Endothelial cell (in vitro differentiated cells): ENCODE results near the gene SNX3. TPM values are rescaled to one million over a fixed set of nuclear protein-coding genes. Genes with fewer than 3 reads are reported as not detected.

Experiments used
- DNase-seq: peaks from one replicate; pipeline ENCODE4 v3.0.0; 2021; ENCODE audit warnings: low spot score
- H3K27ac Mint-ChIP-seq: one replicate; pipeline ENCODE4 v1.8.0; 2021; ENCODE audit warnings: mixed read lengths, inconsistent platforms; ENCODE audit not compliant: unreplicated experiment
- H3K27me3 Mint-ChIP-seq: one replicate; pipeline ENCODE4 v1.8.0; 2021; ENCODE audit warnings: mild to moderate bottlenecking, moderate library complexity, mixed read lengths, inconsistent platforms; ENCODE audit not compliant: unreplicated experiment
- H3K36me3 Mint-ChIP-seq: one replicate; pipeline ENCODE4 v1.8.0; 2021; ENCODE audit warnings: mild to moderate bottlenecking, low read depth, mixed read lengths, inconsistent platforms; ENCODE audit not compliant: unreplicated experiment
- H3K4me1 Mint-ChIP-seq: one replicate; pipeline ENCODE4 v1.8.0; 2021; ENCODE audit warnings: mild to moderate bottlenecking, mixed read lengths, inconsistent platforms; ENCODE audit not compliant: unreplicated experiment
- H3K4me3 Mint-ChIP-seq: one replicate; pipeline ENCODE4 v1.8.0; 2021; ENCODE audit warnings: mild to moderate bottlenecking, mixed read lengths, inconsistent platforms; ENCODE audit not compliant: unreplicated experiment
- H3K9me3 Mint-ChIP-seq: one replicate; pipeline ENCODE4 v1.8.0; 2021; ENCODE audit warnings: mixed read lengths, inconsistent platforms; ENCODE audit not compliant: unreplicated experiment
- total RNA-seq: library from RNA; stranded (reverse); fragmentation: NEBNext Ultra II Directional; extraction: Animal tissue kit (Norgen Biotek cat#: 25700); gene quantifications from one replicate; pipeline ENCODE4 v1.2.1, GENCODE V29; 2021; ENCODE audit not compliant: unreplicated experiment
- TF ChIP-seq, protein P1 (sequence below): fragments of 200-600 bp; sonication (generic); IDR thresholded peaks from one replicate; pipeline ENCODE4 v1.5.0; 2021; ENCODE audit warnings: antibody characterized with exemption; ENCODE audit not compliant: unreplicated experiment

Gene SNX3
- total RNA-seq, 1 donor from 2014 or later = 264 TPM

GRCh38 chr6:108179741-108180140, 81.1 kb downstream of the SNX3 start:
- no peaks in the 10 kb centered on the region for H3K36me3 Mint-ChIP-seq
- no peak overlapping the region for H3K27ac Mint-ChIP-seq
- no peaks in the 10 kb centered on the region for H3K9me3 Mint-ChIP-seq
- DNase-seq = no peak
- TF ChIP-seq, protein P1, sequence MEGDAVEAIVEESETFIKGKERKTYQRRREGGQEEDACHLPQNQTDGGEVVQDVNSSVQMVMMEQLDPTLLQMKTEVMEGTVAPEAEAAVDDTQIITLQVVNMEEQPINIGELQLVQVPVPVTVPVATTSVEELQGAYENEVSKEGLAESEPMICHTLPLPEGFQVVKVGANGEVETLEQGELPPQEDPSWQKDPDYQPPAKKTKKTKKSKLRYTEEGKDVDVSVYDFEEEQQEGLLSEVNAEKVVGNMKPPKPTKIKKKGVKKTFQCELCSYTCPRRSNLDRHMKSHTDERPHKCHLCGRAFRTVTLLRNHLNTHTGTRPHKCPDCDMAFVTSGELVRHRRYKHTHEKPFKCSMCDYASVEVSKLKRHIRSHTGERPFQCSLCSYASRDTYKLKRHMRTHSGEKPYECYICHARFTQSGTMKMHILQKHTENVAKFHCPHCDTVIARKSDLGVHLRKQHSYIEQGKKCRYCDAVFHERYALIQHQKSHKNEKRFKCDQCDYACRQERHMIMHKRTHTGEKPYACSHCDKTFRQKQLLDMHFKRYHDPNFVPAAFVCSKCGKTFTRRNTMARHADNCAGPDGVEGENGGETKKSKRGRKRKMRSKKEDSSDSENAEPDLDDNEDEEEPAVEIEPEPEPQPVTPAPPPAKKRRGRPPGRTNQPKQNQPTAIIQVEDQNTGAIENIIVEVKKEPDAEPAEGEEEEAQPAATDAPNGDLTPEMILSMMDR = no peak
- peaks cover 12% of the 10 kb centered on the region for H3K27me3 Mint-ChIP-seq
- H3K4me3 Mint-ChIP-seq = no peak overlapping the region
- H3K4me1 Mint-ChIP-seq = peaks cover 9% of the 10 kb centered on the region

- H3K4me1 Mint-ChIP-seq = peaks cover 9% of the 10 kb centered on the region
These were observed 84.4 kb downstream of the SNX3 start for GRCh38 chr6:108176281-108177089.

DNA sequence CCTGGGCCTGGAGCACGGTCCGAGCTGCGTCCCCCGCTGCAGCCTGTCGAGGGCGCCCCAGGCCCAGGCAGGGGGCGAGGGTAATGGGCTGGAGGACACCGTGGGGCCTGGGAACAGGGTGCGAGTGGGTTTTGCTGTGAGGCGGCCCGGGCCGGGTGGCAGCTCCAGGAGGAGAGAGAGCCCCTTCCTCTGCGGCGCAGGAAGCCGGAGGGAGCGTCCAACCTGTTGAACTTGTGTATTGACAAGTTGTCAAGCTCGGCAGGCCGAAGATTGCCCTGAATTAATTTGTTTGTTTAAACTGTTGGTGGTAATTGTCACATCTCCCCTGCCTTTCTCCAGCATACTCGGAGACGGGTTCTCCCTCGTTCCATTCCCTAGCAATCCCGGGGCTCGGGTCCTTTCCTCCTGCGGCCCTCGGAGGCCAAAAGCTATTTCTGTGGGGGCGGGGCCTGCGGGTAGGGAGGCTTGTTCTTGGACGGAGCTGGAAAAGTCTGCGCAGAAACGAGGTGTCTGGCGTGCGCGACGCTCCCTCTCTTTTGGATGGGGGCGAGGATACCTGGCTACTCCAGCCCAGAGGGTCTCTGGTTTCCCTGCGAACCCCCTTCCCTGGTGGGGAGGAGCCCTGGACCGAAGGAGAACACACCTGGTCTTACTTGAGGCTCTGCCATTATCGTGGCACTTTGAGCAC, 85.1 kb downstream of the SNX3 start:
- Mint-ChIP-seq H3K36me3 (no peaks in the 10 kb centered on the region), H3K27me3 (peaks cover 24% of the 10 kb centered on the region), H3K4me3 (peak overlapping the region; percentile 62), H3K27ac (no peak overlapping the region), H3K4me1 (peaks cover 9% of the 10 kb centered on the region), H3K9me3 (no peaks in the 10 kb centered on the region)
- DNase-seq = peak; percentile 50
- TF ChIP-seq, protein P1 = no peak

More at GRCh38 chr6:108176281-108177089, 84.4 kb downstream of the SNX3 start:
- DNase-seq = no peak
- TF ChIP-seq, protein P1 = no peak
- peak overlapping the region; percentile 62 for H3K4me3 Mint-ChIP-seq
- H3K27ac Mint-ChIP-seq = no peak overlapping the region
- peaks cover 18% of the 10 kb centered on the region for H3K27me3 Mint-ChIP-seq
- H3K9me3 Mint-ChIP-seq = no peaks in the 10 kb centered on the region
- no peaks in the 10 kb centered on the region for H3K36me3 Mint-ChIP-seq

- DNase-seq = no peak
- no peak overlapping the region for H3K4me3 Mint-ChIP-seq
- H3K4me1 Mint-ChIP-seq = peaks cover 9% of the 10 kb centered on the region
- no peak overlapping the region for H3K27ac Mint-ChIP-seq
- peaks cover 24% of the 10 kb centered on the region for H3K27me3 Mint-ChIP-seq
- no peaks in the 10 kb centered on the region for H3K36me3 Mint-ChIP-seq
- TF ChIP-seq, protein P1 = no peak
- H3K9me3 Mint-ChIP-seq = no peaks in the 10 kb centered on the region
These were observed 85.7 kb downstream of the SNX3 start for GRCh38 chr6:108175176-108175591.
